Mesodermal cell (in vitro differentiated cells): ENCODE data around the gene KNSTRN.
A peak's percentile ranks its signal among the peaks of the same experiment; 100 is the strongest.

Source experiments
- H3K27ac ChIP-seq: 2 replicates; pipeline ENCODE4 v1.7.0; 2013; ENCODE audit warnings: mild to moderate bottlenecking, low read depth, low read length, moderate library complexity; ENCODE audit not compliant: severe bottlenecking
- H3K36me3 ChIP-seq: 2 replicates; pipeline ENCODE4 v1.7.1; 2013; ENCODE audit warnings: mild to moderate bottlenecking, low read length, moderate library complexity; ENCODE audit not compliant: control insufficient read depth, insufficient read depth
- H3K4me1 ChIP-seq: one replicate; pipeline ENCODE4 v1.7.1; 2013; ENCODE audit warnings: mild to moderate bottlenecking, low read length; ENCODE audit not compliant: insufficient read depth, control insufficient read depth, poor library complexity, severe bottlenecking
- H3K4me3 ChIP-seq: 2 replicates; pipeline ENCODE4 v1.7.0; 2013; ENCODE audit warnings: low read length, control low read depth, mild to moderate bottlenecking; ENCODE audit not compliant: insufficient read depth, poor library complexity, severe bottlenecking; ENCODE audit errors: extremely low read depth
- H3K9me3 ChIP-seq: 2 replicates; pipeline ENCODE4 v1.7.1; 2013; ENCODE audit warnings: mild to moderate bottlenecking, low read length, moderate library complexity; ENCODE audit not compliant: control insufficient read depth
- WGBS, 2 experiments: methylation state at CpG; one replicate each; pipeline ENCODE4 v1.1.5; 2013; ENCODE audit warnings: missing lambda C conversion rate in 2 of 2; ENCODE audit not compliant: insufficient coverage in 2 of 2; 5-methylcytosine and 5-hydroxymethylcytosine counted together

The KNSTRN gene

GRCh38 chr15:40357723-40358470 is 24.6 kb upstream of the KNSTRN start, which contains the start of gene DISP2:
Gene DISP2 (plus strand): TSS chr15:40358219. CDS start chr15:40358322, 103 bp downstream.
- Histone ChIP-seq H3K9me3 (no peaks in the 10 kb centered on the region), H3K36me3 (no peaks in the 10 kb centered on the region), H3K4me1 (peaks cover 5% of the 10 kb centered on the region), H3K27ac (no peak within 1 kb of the TSS), H3K4me3 (peak within 1 kb of the TSS; percentile 43)
- 2 to 6% methylated on average over 37 to 58 of the region's 82 CpGs for WGBS, 2 experiments

- 12 to 13% methylated on average over 20 to 21 of the region's 31 CpGs for WGBS, 2 experiments
- no peaks in the 10 kb centered on the region for H3K36me3 ChIP-seq
- H3K4me1 ChIP-seq, result peaks cover 5% of the 10 kb centered on the region
- peak overlapping the region; percentile 43 for H3K4me3 ChIP-seq
- H3K27ac ChIP-seq, result no peak overlapping the region
- H3K9me3 ChIP-seq, result no peaks in the 10 kb centered on the region
Observed at GRCh38 chr15:40358471-40359353, 23.8 kb upstream of the KNSTRN start.

GRCh38 chr15:40360015-40360414 is 22.5 kb upstream of the KNSTRN start:
- Histone ChIP-seq H3K9me3 (no peaks in the 10 kb centered on the region), H3K36me3 (no peaks in the 10 kb centered on the region), H3K27ac (no peak overlapping the region), H3K4me1 (no peaks in the 10 kb centered on the region), H3K4me3 (no peak overlapping the region)
- WGBS, 2 experiments, result 85 to 87% methylated on average over 2 of the region's 4 CpGs

GRCh38 chr15:40361640-40362039 is 20.9 kb upstream of the KNSTRN start:
- 83 to 100% methylated on average over 1 to 2 of the region's 2 CpGs for WGBS, 2 experiments
- Histone ChIP-seq H3K9me3 (no peaks in the 10 kb centered on the region), H3K4me3 (no peak overlapping the region), H3K36me3 (no peaks in the 10 kb centered on the region), H3K4me1 (no peaks in the 10 kb centered on the region), H3K27ac (no peak overlapping the region)

GRCh38 chr15:40363611-40364010 is 18.9 kb upstream of the KNSTRN start:
- 87 to 89% methylated on average over 6 to 7 of the region's 8 CpGs for WGBS, 2 experiments
- no peaks in the 10 kb centered on the region for H3K9me3 ChIP-seq
- no peaks in the 10 kb centered on the region for H3K4me1 ChIP-seq
- no peak overlapping the region for H3K27ac ChIP-seq
- H3K4me3 ChIP-seq, result no peak overlapping the region
- H3K36me3 ChIP-seq, result no peaks in the 10 kb centered on the region

- Histone ChIP-seq H3K4me1 (no peaks in the 10 kb centered on the region), H3K27ac (no peak overlapping the region), H3K36me3 (no peaks in the 10 kb centered on the region), H3K9me3 (no peaks in the 10 kb centered on the region), H3K4me3 (no peak overlapping the region)
- WGBS, 2 experiments, result 70 to 81% methylated on average over 1 to 6 of the region's 6 CpGs
Observed at GRCh38 chr15:40364251-40364650, 18.3 kb upstream of the KNSTRN start.

GRCh38 chr15:40365016-40365415 is 17.5 kb upstream of the KNSTRN start:
- H3K4me1 ChIP-seq, result no peaks in the 10 kb centered on the region
- WGBS, 2 experiments, result 96 to 98% methylated on average over 5 of the region's 5 CpGs
- no peaks in the 10 kb centered on the region for H3K36me3 ChIP-seq
- H3K4me3 ChIP-seq, result no peak overlapping the region
- H3K27ac ChIP-seq, result no peak overlapping the region
- H3K9me3 ChIP-seq, result no peaks in the 10 kb centered on the region

- Histone ChIP-seq H3K4me1 (no peaks in the 10 kb centered on the region), H3K4me3 (no peak overlapping the region), H3K27ac (no peak overlapping the region), H3K36me3 (no peaks in the 10 kb centered on the region), H3K9me3 (no peaks in the 10 kb centered on the region)
- 92 to 94% methylated on average over 9 to 11 of the region's 11 CpGs for WGBS, 2 experiments
Observed at GRCh38 chr15:40365624-40366456, 16.7 kb upstream of the KNSTRN start.

- Histone ChIP-seq H3K4me3 (no peak overlapping the region), H3K9me3 (no peaks in the 10 kb centered on the region), H3K4me1 (no peaks in the 10 kb centered on the region), H3K27ac (no peak overlapping the region), H3K36me3 (no peaks in the 10 kb centered on the region)
- 93 to 98% methylated on average over 12 to 14 of the region's 14 CpGs for WGBS, 2 experiments
Observed at GRCh38 chr15:40366457-40367370, 15.8 kb upstream of the KNSTRN start.

- Histone ChIP-seq H3K4me3 (no peak overlapping the region), H3K27ac (no peak overlapping the region), H3K4me1 (no peaks in the 10 kb centered on the region), H3K36me3 (no peaks in the 10 kb centered on the region), H3K9me3 (no peaks in the 10 kb centered on the region)
- 97 to 98% methylated on average over 5 of the region's 5 CpGs for WGBS, 2 experiments
Observed at GRCh38 chr15:40367371-40367685, 15.2 kb upstream of the KNSTRN start.
